Uterus (tissue), 4 donors: ENCODE results near the gene CTSK. TPM values are rescaled to one million over a fixed set of nuclear protein-coding genes. Genes with fewer than 3 reads are reported as not detected.

ENCODE experiments used
- DNase-seq, 2 donors: peaks; one replicate each; pipeline ENCODE4 v3.0.0-alpha.2; 2019 to 2020
- H3K27ac ChIP-seq, 2 donors: fragments of 200-600 bp; sonication (generic); 1 replicate in 1 of 2; 2 replicates in 1 of 2; pipeline ENCODE4 v1.5.1; 2016 to 2018
- H3K27me3 ChIP-seq, 2 donors: fragments of 200-600 bp; sonication (generic); one replicate each; pipeline ENCODE4 v1.5.1; 2018 to 2019; ENCODE audit warnings: control low read depth in 1 of 2
- H3K36me3 ChIP-seq, 2 donors: fragments of 200-600 bp; sonication (generic); one replicate each; pipeline ENCODE4 v1.5.1; 2019; ENCODE audit warnings: control low read depth in 1 of 2
- H3K4me1 ChIP-seq, 2 donors: fragments of 200-600 bp; sonication (generic); one replicate each; pipeline ENCODE4 v1.5.1; 2018 to 2019; ENCODE audit warnings: control low read depth in 1 of 2
- H3K4me3 ChIP-seq, 2 donors: fragments of 200-600 bp; sonication (generic); 1 replicate in 1 of 2; 2 replicates in 1 of 2; pipeline ENCODE4 v1.5.1; 2018 to 2019; ENCODE audit warnings: mild to moderate bottlenecking in 1 of 2
- H3K9me3 ChIP-seq, 2 donors: fragments of 200-600 bp; sonication (generic); one replicate each; pipeline ENCODE4 v1.5.1; 2019; ENCODE audit warnings: control low read depth in 1 of 2
- CTCF ChIP-seq, 4 experiments: fragments of 200-600 bp in 2 of 4; fragments of 450-650 bp in 2 of 4; sonication (generic) in 2 of 4; IDR thresholded peaks; one replicate each; pipeline ENCODE4 v1.5.1; 2016 to 2019; ENCODE audit warnings: antibody characterized with exemption in 4 of 4, mild to moderate bottlenecking in 2 of 4, moderate library complexity in 1 of 4
- POLR2A ChIP-seq, 2 donors: fragments of 450-650 bp; IDR thresholded peaks; one replicate each; pipeline ENCODE4 v1.6.1; 2016; ENCODE audit warnings: antibody characterized with exemption in 2 of 2, mild to moderate bottlenecking in 1 of 2, moderate library complexity in 1 of 2
- intact Hi-C: fragments of 100-400 bp; cut with DNase I; formaldehyde crosslinking; loops from one replicate; pipeline ENCODE4 v1.15.1; 2023; ENCODE audit warnings: low total_unique reads
- total RNA-seq, 4 donors: library from RNA; depleted of rRNA in 3 of 4; stranded (reverse); fragments of >200 nt in 3 of 4; gene quantifications; one replicate each; pipeline versions ENCODE4 v1.1.0 to v1.2.4, GENCODE V29; 2014 to 2023
- donor health status: DM: yes; HTN: yes; CAD: no.

The CTSK gene
- total RNA-seq, 4 donors from 2014 or later: 83.5 to 168 (median 114) TPM

GRCh38 chr1:150793221-150793620, 14.8 kb downstream of the CTSK start:
- intact Hi-C loops: no loop called here
- Histone ChIP-seq H3K4me3 (no peak overlapping the region), H3K27me3 (no peaks in the 10 kb centered on the region), H3K9me3 (no peaks in the 10 kb centered on the region), H3K36me3 (no peaks in the 10 kb centered on the region), H3K4me1 (no peaks in the 10 kb centered on the region), H3K27ac (no peak overlapping the region)
- TF ChIP-seq CTCF (IDR thresholded peaks at IDR 0.05) (no peak), POLR2A (IDR thresholded peaks at IDR 0.05) (no peak)
- DNase-seq: no peak

- H3K9me3 ChIP-seq: no peaks in the 10 kb centered on the region
- intact Hi-C loops: no loop called here
- H3K36me3 ChIP-seq: no peaks in the 10 kb centered on the region
- no peak overlapping the region for H3K27ac ChIP-seq
- TF ChIP-seq CTCF (IDR thresholded peaks at IDR 0.05) (no peak), POLR2A (IDR thresholded peaks at IDR 0.05) (no peak)
- no peak overlapping the region for H3K4me3 ChIP-seq
- DNase-seq: no peak
- H3K4me1 ChIP-seq: no peaks in the 10 kb centered on the region
- H3K27me3 ChIP-seq: no peaks in the 10 kb centered on the region
Measured at GRCh38 chr1:150791585-150791984, 16.5 kb downstream of the CTSK start.

GRCh38 chr1:150789396-150789795, 18.7 kb downstream of the CTSK start:
- TF ChIP-seq CTCF (IDR thresholded peaks at IDR 0.05): no peak
- TF ChIP-seq POLR2A (IDR thresholded peaks at IDR 0.05): no peak

GRCh38 chr1:150788946-150789345, 19.1 kb downstream of the CTSK start:
- no peaks in the 10 kb centered on the region for H3K4me1 ChIP-seq
- no peaks in the 10 kb centered on the region for H3K9me3 ChIP-seq
- no peak overlapping the region for H3K4me3 ChIP-seq
- H3K36me3 ChIP-seq: no peaks in the 10 kb centered on the region
- no peak for DNase-seq
- no peaks in the 10 kb centered on the region for H3K27me3 ChIP-seq
- TF ChIP-seq CTCF (IDR thresholded peaks at IDR 0.05) (no peak), POLR2A (IDR thresholded peaks at IDR 0.05) (no peak)
- no peak overlapping the region for H3K27ac ChIP-seq
- intact Hi-C loops: no loop called here

More at GRCh38 chr1:150789396-150789795, 18.7 kb downstream of the CTSK start:
- Histone ChIP-seq H3K27ac (no peak overlapping the region), H3K9me3 (no peaks in the 10 kb centered on the region), H3K27me3 (no peaks in the 10 kb centered on the region), H3K4me1 (no peaks in the 10 kb centered on the region), H3K36me3 (no peaks in the 10 kb centered on the region), H3K4me3 (no peak overlapping the region)
- intact Hi-C loops: no loop called here
- no peak for DNase-seq

- H3K36me3 ChIP-seq: no peaks in the 10 kb centered on the region
- H3K9me3 ChIP-seq: no peaks in the 10 kb centered on the region
- TF ChIP-seq POLR2A (IDR thresholded peaks at IDR 0.05) (no peak), CTCF (IDR thresholded peaks at IDR 0.05) (no peak)
- DNase-seq: no peak
- H3K27me3 ChIP-seq: no peaks in the 10 kb centered on the region
- no peak overlapping the region for H3K27ac ChIP-seq
- H3K4me3 ChIP-seq: no peak overlapping the region
- no peaks in the 10 kb centered on the region for H3K4me1 ChIP-seq
- intact Hi-C loops: no loop called here
Measured at GRCh38 chr1:150787455-150787854, 20.6 kb downstream of the CTSK start.
